Ishikawa (cell line): ENCODE results near the gene EDEM1.

Experiments used
- REST ChIP-seq: IDR thresholded peaks from 2 replicates; pipeline ENCODE4 v1.6.1; 2012; ENCODE audit warnings: low read depth, mild to moderate bottlenecking
- USF1 ChIP-seq: IDR thresholded peaks from 2 replicates; pipeline ENCODE4 v1.6.1; 2012

GRCh38 chr3:5153074-5153473 lies 34.4 kb upstream of the EDEM1 start:
- TF ChIP-seq REST, result no peak
- TF ChIP-seq USF1, result no peak
